WERI-Rb-1 (cell line): Measurements from ENCODE around the gene EIF2S3.
"Not testable (repeated sequence)": the region's sequence is repeated elsewhere in the genome, so short reads cannot be mapped to it uniquely, and the experiment has no call there.

Experiments used
- DNase-seq: peaks from one replicate; pipeline ENCODE4 v3.0.0-alpha.2; 2020
- H3K27ac ChIP-seq: fragments of 250-450 bp; sonication (Bioruptor Pico); 2 replicates; pipeline ENCODE4 v1.5.1; 2020; ENCODE audit warnings: mild to moderate bottlenecking, moderate library complexity
- H3K27me3 ChIP-seq: fragments of 250-450 bp; sonication (Bioruptor Pico); 2 replicates; pipeline ENCODE4 v1.5.1; 2021; ENCODE audit warnings: mild to moderate bottlenecking, low read depth, moderate library complexity; ENCODE audit not compliant: insufficient read depth, severe bottlenecking
- H3K36me3 ChIP-seq: fragments of 250-450 bp; sonication (Bioruptor Pico); 2 replicates; pipeline ENCODE4 v1.5.1; 2020; ENCODE audit warnings: mild to moderate bottlenecking, moderate library complexity
- H3K4me3 ChIP-seq: 2 replicates; pipeline ENCODE4 v1.5.1; 2011; ENCODE audit warnings: low read depth, mild to moderate bottlenecking, control low read depth, low read length
- H3K9me3 ChIP-seq: fragments of 250-450 bp; sonication (Bioruptor Pico); 2 replicates; pipeline ENCODE4 v1.5.1; 2021; ENCODE audit warnings: mild to moderate bottlenecking, moderate library complexity; ENCODE audit not compliant: severe bottlenecking
- TF ChIP-seq, protein P1 (sequence below): IDR thresholded peaks from 2 replicates; pipeline ENCODE4 v1.5.1; 2011; ENCODE audit warnings: low read depth, mild to moderate bottlenecking, control low read depth, inconsistent platforms, low read length

Gene EIF2S3

DNA sequence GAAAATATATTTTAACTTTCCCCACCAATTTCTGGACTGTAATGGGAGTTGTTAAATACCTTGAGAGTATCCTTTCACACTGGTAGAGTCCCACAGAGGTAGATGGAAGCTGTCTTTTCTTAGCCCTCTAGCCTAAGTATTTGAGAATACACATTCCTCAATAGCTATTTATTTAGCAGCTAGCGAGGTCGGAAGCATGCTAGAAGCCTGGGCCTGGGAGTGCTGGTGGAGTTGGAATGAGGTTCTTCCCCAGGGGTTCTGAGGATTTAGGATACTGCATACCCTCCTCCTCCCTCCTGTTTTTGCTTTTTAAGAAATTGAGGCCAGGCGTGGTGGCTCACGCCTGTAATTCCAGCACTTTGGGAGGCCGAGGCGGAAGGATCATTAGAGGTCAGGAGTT lies 26.8 kb upstream of the EIF2S3 start:
- Histone ChIP-seq H3K4me3 (no peak overlapping the region), H3K36me3 (no peaks in the 10 kb centered on the region; the same call in 1 of the 2 replicates), H3K27ac (no peak overlapping the region), H3K27me3 (peaks cover 6% of the 10 kb centered on the region), H3K9me3 (peaks cover under 1% of the 10 kb centered on the region)
- DNase-seq: no peak
- TF ChIP-seq, protein P1, sequence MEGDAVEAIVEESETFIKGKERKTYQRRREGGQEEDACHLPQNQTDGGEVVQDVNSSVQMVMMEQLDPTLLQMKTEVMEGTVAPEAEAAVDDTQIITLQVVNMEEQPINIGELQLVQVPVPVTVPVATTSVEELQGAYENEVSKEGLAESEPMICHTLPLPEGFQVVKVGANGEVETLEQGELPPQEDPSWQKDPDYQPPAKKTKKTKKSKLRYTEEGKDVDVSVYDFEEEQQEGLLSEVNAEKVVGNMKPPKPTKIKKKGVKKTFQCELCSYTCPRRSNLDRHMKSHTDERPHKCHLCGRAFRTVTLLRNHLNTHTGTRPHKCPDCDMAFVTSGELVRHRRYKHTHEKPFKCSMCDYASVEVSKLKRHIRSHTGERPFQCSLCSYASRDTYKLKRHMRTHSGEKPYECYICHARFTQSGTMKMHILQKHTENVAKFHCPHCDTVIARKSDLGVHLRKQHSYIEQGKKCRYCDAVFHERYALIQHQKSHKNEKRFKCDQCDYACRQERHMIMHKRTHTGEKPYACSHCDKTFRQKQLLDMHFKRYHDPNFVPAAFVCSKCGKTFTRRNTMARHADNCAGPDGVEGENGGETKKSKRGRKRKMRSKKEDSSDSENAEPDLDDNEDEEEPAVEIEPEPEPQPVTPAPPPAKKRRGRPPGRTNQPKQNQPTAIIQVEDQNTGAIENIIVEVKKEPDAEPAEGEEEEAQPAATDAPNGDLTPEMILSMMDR: no peak

DNA sequence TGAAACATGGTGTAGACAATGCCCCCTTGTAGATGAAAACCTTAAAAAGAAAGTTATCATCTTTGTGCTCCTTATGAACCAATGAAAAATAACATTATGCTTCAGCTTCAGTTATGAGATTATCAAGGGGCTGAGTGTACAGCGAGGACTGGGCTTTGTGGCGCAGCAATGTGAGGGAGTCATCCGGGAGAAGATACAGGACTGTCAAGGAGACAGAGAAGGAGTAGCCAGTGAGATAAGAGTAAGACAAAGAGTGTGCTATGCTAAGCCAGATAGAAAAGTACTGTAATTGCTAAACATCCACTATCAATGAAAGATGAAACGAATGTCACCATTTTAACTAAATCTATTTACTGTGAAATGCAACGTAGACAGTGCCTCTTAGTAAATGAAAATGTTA lies 24.2 kb upstream of the EIF2S3 start:
- H3K27ac ChIP-seq: no peak overlapping the region
- TF ChIP-seq, protein P1: no peak
- no peak overlapping the region for H3K4me3 ChIP-seq
- no peak for DNase-seq
- H3K27me3 ChIP-seq: no peaks in the 10 kb centered on the region
- H3K9me3 ChIP-seq: no peaks in the 10 kb centered on the region
- H3K36me3 ChIP-seq: no peaks in the 10 kb centered on the region

DNA sequence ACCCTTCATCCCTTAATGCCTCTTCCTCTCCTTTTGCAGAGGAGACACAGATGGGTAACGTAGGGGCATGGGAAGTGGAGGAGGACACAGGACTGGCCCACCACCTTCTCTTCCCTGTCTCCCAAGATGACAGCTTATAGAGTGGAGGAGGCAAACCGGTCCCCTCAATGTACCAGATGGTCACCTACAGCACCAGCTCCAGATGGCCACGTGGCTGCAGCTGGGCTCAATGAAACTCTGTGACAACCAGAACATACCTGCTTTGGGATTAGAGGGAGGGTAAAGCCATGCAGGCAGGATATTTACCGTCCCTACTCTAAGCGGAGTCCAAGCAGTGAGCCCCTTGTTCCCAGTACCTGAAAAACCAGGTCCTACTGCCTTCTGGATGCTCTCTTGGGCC lies 20.3 kb upstream of the EIF2S3 start:
- DNase-seq: peak; percentile 89
- Histone ChIP-seq H3K9me3 (no peaks in the 10 kb centered on the region), H3K4me3 (0 out of 2 replicates have a peak overlapping the region, but pooled peaks have one; percentile 2), H3K27me3 (no peaks in the 10 kb centered on the region), H3K27ac (peak overlapping the region; percentile 82), H3K36me3 (no peaks in the 10 kb centered on the region)
- TF ChIP-seq, protein P1: no peak

DNA sequence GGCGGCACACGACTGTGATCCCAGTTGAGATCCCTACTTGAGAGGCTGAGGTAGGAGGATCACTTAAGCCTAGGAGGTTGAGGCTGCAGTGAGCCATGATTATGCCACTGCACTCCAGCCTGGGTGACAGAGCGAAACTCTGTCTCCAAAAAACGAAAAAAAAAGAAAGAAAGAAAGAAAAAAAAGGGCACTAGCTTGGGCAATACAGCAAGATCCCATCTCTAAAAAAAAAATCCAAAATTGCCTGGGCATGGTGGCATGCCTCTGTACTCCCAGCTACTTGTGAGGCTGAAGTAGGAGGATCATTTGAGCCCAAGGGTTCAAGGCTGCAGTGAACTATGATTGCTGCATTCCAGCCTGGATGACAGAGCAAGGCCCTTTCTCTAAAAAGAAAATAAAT lies 17.0 kb upstream of the EIF2S3 start:
- Histone ChIP-seq H3K27me3 (peaks cover 3% of the 10 kb centered on the region), H3K9me3 (no peaks in the 10 kb centered on the region), H3K4me3 (no peak overlapping the region), H3K36me3 (no peaks in the 10 kb centered on the region), H3K27ac (no peak overlapping the region)
- no peak for DNase-seq
- TF ChIP-seq, protein P1: no peak

DNA sequence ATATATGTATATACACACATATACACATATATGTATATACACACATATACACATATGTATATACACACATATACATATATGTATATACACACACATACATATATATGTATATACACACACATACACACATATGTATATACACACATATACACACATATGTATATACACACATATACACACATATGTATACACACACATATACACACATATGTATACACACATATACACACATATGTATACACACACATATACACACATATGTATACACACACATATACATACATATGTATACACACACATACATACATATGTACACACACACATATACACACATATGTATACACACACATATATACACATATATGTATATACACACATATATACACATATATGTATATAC lies 8.7 kb upstream of the EIF2S3 start:
- H3K27me3 ChIP-seq, H3K4me3 ChIP-seq, DNase-seq, H3K27ac ChIP-seq, H3K36me3 ChIP-seq, H3K9me3 ChIP-seq: not testable (repeated sequence)

DNA sequence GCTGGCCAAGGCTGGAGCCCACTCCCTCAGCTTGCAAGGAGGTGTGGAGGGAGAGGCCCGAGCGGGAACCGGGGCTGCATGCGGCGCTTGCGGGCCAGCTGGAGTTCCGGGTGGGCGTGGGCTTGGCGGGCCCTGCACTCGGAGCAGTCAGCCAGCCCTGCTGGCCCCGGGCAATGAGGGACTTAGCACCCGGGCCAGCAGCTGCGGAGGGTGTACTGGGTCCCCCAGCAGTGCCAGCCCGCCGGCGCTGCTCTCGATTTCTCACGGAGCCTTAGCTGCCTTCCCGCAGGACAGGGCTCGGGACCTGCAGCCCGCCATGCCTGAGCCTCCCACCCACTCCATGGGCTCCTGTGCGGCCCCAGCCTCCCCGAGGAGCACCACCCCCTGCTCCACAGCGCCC lies 5.1 kb upstream of the EIF2S3 start:
- DNase-seq, H3K27ac ChIP-seq, H3K4me3 ChIP-seq, H3K36me3 ChIP-seq, H3K9me3 ChIP-seq, H3K27me3 ChIP-seq: not testable (repeated sequence)

DNA sequence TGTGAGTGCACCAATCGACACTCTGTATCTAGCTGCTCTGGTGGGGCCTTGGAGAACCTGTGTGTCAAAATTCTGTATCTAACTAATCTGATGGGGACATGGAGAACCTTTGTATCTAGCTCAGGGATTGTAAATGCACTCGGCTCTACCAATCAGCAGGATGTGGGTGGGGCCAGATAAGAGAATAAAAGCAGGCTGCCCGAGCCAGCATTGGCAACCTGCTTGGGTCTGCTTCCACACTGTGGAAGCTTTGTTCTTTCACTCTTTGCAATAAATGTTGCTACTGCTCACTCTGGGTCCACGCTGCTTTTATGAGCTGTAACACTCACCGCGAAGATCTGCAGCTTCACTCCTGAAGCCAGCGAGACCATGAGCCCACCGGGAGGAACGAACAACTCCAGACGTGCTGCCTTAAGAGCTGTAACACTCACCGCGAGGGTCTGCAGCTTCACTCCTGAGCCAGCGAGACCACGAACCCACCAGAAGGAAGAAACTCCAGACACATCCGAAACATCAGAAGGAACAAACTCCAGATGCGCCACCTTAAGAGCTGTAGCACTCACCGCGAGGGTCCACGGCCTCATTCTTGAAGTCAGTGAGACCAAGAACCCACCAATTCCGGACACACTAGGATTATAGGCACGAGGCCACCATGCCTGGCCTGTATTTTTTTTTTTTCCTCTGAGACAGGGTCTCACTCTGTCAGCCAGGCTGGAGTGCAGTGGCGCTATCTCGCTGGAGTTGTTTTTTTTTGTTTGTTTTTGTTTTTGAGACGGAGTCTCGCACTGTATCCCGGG lies 4.0 kb upstream of the EIF2S3 start:
- DNase-seq, H3K27ac ChIP-seq, H3K9me3 ChIP-seq, H3K36me3 ChIP-seq, H3K27me3 ChIP-seq, H3K4me3 ChIP-seq: not testable (repeated sequence)
